ENCODE results near the gene SLC30A9. TPM values are rescaled to one million over a fixed set of nuclear protein-coding genes. Genes with fewer than 3 reads are reported as not detected.

The SLC30A9 gene
- 43.8 and 45.4 TPM in 2 replicates for total RNA-seq

DNA sequence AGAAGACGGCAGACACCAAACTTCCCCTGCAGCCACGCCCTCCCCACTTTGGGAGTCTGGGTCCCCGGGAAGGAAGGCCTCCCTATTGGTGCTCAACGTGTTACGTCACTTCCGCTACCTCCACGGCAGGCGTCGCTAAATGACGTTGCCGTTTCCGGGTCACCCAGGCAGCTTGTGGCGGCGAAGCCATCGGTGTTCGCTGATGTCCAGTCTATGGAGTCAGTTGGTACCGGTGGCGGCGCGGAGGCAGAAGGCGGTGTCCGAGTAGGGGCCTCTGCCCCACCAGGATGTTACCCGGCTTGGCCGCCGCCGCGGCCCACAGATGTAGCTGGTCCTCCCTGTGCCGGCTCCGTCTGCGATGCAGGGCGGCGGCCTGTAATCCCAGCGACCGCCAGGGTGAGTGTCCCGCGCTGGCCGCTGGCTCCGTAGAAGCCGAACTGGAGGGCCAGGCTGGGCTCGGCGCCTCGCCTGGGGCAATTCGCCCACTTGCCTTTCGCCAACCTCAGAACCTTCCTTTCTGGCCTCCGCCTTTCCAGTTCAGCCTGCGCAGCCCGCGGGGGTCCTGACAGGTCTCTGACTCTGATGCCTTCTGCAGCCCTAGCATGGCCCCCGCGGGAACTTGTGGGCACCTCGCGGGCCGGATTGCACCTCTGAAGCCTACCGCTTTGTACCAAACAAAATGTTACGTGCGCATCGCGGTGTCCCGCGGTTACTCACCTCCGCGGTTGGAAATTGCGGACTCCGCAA lies at the start of gene SLC30A9:
Gene SLC30A9, plus strand, starts transcription at position 166 of the 747 bp plus-strand sequence. Its CDS starts 122 bp downstream, at position 288.

DNA sequence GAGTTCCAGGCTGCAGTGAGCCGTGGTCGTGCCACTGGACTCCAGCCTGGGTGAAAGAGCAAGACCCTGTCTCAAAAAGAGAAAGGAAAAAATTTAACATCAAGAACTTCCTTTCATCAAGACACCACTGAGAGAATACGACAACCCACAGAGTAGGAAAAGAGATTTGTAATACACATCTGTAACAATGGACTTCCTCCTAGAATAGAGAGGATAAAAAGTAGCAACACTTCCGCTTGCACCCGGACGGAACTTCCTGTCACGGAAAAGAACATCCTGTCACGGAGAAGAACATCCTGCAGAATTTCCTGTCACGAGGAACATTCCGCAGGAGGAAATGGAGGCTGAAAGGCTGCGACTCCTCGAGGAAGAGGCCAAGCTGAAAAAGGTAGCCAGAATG lies 8.9 kb upstream of the SLC30A9 start, which contains the start of gene DCAF4L1:
Gene DCAF4L1, plus strand, starts transcription at position 301 of the 400 bp plus-strand sequence. Its CDS starts 37 bp downstream, at position 338.

Other genes with a start within 250 kb of the SLC30A9 start
- not detected in 2 replicates for gene PHOX2B, start 241.8 kb upstream of the SLC30A9 start, total RNA-seq
- 18.0 and 20.4 TPM in 2 replicates for gene TMEM33, start 55.1 kb upstream of the SLC30A9 start, total RNA-seq
- gene DCAF4L1, start 8.8 kb upstream of the SLC30A9 start, total RNA-seq: under 0.01 TPM in 1 of 2 replicates, not detected in the other
- not detected in 2 replicates for gene BEND4, start 162.1 kb downstream of the SLC30A9 start, total RNA-seq

Data from bronchial smooth muscle cell (primary cell).